SKM-1 treated with dmso at 0.1 percent for 144 hours (cell line): ENCODE measurements around the gene STAM2.

ENCODE experiments used
- DNase-seq: peaks from one replicate; lab custom pipeline; 2025; ENCODE audit not compliant: unreplicated experiment; lab: John Stamatoyannopoulos, UW

The STAM2 gene

DNA sequence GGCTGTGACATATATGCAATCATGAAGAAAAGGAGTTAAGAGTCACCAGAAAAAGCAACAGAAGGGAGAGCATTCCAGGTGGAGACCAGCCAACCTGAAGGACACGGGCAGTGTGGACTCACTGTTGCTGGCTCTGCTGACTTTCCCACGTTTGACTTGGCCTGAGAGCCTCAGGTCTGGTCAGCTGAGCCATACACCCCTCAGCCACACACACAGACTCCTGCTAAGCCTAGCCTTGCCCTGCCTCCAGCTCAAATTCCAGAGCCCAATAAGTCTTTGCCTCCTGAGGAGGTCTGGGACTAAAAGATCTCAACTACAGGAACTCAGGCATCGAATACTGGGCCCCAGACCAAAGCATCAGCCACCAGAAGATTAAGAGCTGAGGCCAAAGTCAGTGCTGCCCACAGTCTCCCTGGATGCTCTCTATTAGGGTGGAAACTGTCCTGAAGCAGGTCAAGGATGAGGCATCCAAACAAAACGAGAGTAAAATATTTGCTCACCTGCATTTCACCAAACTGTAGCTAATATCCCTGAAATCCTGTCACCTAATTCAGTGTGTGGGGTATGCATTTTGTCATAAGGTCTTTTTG is 100.0 kb downstream of the STAM2 start:
- no peak for DNase-seq

DNA sequence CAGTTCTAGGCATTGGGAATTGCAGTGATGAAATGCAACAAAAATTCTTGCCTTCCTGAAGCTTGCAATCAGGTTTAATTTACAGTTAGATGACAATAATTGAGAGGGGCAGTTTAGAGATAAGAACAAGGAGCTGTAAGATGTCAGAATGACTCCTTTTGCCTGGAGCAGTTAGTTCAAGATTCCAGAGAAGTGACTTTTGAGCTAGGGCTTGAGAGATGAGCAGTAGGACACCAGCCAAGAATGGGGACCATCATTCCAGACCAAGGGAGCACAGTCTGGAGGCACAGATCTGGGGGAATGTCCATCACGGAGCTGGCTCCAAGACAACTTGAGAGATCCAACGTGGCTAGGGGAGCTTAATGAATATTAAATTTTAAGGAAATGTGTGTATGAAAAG is 103.6 kb downstream of the STAM2 start:
- no peak for DNase-seq

DNA sequence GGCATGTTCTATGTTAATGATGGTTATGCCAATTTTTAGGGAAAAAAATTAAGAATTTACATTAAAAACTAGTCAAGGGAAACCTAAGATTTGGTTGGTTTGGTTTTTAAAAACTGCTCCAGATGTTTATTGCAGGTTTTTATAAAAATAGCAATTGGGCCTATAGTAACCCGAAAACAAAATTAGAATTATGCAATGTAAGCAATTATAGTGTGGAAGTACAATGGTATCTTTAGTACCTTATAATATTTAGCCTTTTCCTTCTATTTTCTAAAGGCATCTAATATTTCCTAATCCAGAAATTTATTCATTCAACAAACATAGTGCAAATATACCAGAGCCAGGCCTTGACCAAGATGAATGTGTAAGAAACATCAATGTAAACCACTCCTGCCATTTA is 104.0 kb downstream of the STAM2 start:
- no peak for DNase-seq

DNA sequence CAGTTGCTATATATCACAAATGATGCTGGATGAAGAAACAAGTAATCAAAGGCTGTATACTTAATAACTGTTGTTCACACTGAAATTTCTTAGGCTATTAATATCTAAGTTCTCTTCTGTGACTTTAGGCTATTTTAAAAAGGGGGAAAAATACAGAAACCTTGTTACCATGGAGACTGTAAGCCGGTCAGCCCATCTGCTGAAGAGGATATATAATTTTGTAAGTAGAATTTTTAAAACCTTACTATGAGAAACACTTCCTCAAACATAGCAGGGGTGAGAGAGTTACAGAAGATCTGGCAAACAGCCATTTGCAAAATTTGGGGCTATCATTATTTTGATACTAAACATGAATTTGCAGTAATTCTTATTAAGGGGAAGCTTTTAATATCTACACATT is 104.5 kb downstream of the STAM2 start:
- DNase-seq: peak; percentile 32

DNA sequence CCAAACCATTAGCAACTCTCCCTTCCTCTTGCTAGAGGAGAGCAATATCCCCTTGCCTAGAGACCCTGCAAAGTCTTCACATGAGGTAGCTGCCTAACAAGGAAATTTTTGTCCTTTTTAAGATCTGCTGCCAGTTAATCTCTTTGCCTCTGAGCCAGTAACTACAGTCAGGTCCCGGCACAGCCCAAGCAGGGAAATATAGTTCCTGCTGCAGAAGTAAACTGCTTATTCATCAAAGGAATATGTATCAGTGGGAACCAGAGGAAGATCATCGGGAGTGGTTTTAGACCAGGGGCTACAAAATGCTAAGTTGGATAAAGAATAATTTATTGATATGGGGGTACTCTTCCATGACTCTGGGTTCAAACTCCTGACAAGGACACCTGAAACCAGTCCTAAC is 107.3 kb downstream of the STAM2 start:
- no peak for DNase-seq

DNA sequence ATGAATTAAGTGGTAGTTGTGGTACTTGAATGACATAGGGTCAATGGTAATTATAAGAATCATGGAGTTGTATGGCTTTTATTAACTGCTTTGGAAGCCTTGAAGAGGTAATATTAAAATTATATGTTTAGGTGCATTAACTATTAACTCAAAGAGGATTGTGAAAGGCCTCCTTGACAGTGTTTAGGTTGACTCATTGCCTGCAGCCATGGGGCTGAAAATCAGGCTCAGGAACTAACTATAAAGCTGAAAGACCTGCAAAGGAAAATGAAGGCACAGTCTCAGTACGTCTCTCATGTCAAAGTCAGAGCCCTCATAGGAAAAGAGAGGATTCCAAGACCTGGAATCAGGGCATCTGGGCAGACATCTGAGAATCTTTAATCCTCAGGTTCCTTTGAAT is 107.7 kb downstream of the STAM2 start:
- no peak for DNase-seq
